H1 (cell line): ENCODE results near the gene CPLANE1. TPM values are rescaled to one million over a fixed set of nuclear protein-coding genes. Genes with fewer than 3 reads are reported as not detected.

Experiments
- CTCF ChIA-PET: fragments of 300-600 bp; sonication (Branson Sonifier 250); formaldehyde crosslinking; loops from one replicate; lab custom pipeline; 2021; ENCODE audit not compliant: partially characterized antibody; lab: Charles Lee
- POLR2A ChIA-PET: fragments of 300-600 bp; sonication (Branson Sonifier 250); formaldehyde crosslinking; loops from one replicate; lab custom pipeline; 2021; ENCODE audit warnings: inconsistent platforms; ENCODE audit not compliant: partially characterized antibody; lab: Charles Lee
- DNase-seq, 2 experiments: peaks; one replicate each; pipeline versions ENCODE4 v3.0.0 to v3.0.0-alpha.2; 2010 to 2022; ENCODE audit warnings: low spot score in 2 of 2, low read depth in 1 of 2, mixed read lengths in 1 of 2
- FAIRE-seq: peaks from 2 replicates; lab custom pipeline; 2011; peaks lifted over from hg19 to GRCh38; lab: Jason Lieb, UNC
- H2AFZ ChIP-seq: 2 replicates; pipeline ENCODE4 v1.8.1; 2012; ENCODE audit warnings: low read length, inconsistent platforms
- H2AK5ac ChIP-seq: 2 replicates; pipeline ENCODE4 v1.6.1; 2013; ENCODE audit warnings: low read depth, low read length
- H2BK120ac ChIP-seq: replicated peaks from 2 replicates; pipeline ENCODE3; 2013; ENCODE audit warnings: low read depth, low read length, inconsistent platforms
- H2BK12ac ChIP-seq: 2 replicates; pipeline ENCODE4 v1.6.1; 2013; ENCODE audit warnings: low read depth, low read length
- H2BK15ac ChIP-seq: 2 replicates; pipeline ENCODE4 v1.6.1; 2013; ENCODE audit warnings: low read length
- H2BK20ac ChIP-seq: 2 replicates; pipeline ENCODE4 v1.6.1; 2013; ENCODE audit warnings: low read length
- H2BK5ac ChIP-seq: 2 replicates; pipeline ENCODE4 v1.6.1; 2013; ENCODE audit warnings: low read depth, low read length
- H3K14ac ChIP-seq: 2 replicates; pipeline ENCODE4 v1.6.1; 2013; ENCODE audit warnings: inconsistent platforms; ENCODE audit not compliant: insufficient read length
- H3K18ac ChIP-seq: 2 replicates; pipeline ENCODE4 v1.6.1; 2013; ENCODE audit warnings: low read length; ENCODE audit errors: extremely low read depth
- H3K23ac ChIP-seq: 2 replicates; pipeline ENCODE4 v1.6.1; 2013; ENCODE audit warnings: inconsistent platforms; ENCODE audit not compliant: insufficient read length
- H3K23me2 ChIP-seq: 2 replicates; pipeline ENCODE4 v1.6.1; 2013; ENCODE audit warnings: low read depth, low read length
- H3K27ac ChIP-seq: 2 replicates; pipeline ENCODE4 v1.6.1; 2011; ENCODE audit warnings: low read depth, low read length, inconsistent platforms
- H3K27me3 ChIP-seq, 4 experiments: replicated peaks in 1 of 4; 1 replicate in 1 of 4; 2 replicates in 3 of 4; pipeline versions ENCODE4 v1.6.1 to v1.8.1; 2011 to 2013; ENCODE audit warnings: low read length in 3 of 4, mild to moderate bottlenecking in 3 of 4, inconsistent platforms in 2 of 4, mixed read lengths in 2 of 4, moderate library complexity in 1 of 4; ENCODE audit not compliant: control insufficient read depth in 3 of 4, insufficient read depth in 3 of 4; ENCODE audit errors: extremely low read depth in 1 of 4
- H3K36me3 ChIP-seq, 4 experiments: 2 replicates each; pipeline versions ENCODE4 v1.6.1 to v1.8.1; 2011 to 2013; ENCODE audit warnings: mild to moderate bottlenecking in 4 of 4, low read length in 3 of 4, moderate library complexity in 2 of 4, control low read depth in 1 of 4, inconsistent platforms in 1 of 4; ENCODE audit not compliant: insufficient read depth in 4 of 4, control insufficient read depth in 2 of 4
- H3K4ac ChIP-seq: replicated peaks from 2 replicates; pipeline ENCODE3; 2013; ENCODE audit warnings: low read length, low read depth, mixed read lengths, inconsistent platforms; ENCODE audit not compliant: insufficient read length
- H3K4me1 ChIP-seq, 4 experiments: replicated peaks in 1 of 4; 1 replicate in 1 of 4; 2 replicates in 3 of 4; pipeline versions ENCODE4 v1.6.1 to v1.8.1; 2011 to 2013; ENCODE audit warnings: low read length in 3 of 4, inconsistent platforms in 2 of 4, mixed read lengths in 1 of 4; ENCODE audit not compliant: insufficient read depth in 4 of 4, control insufficient read depth in 3 of 4
- H3K4me2 ChIP-seq, 2 experiments: 2 replicates each; pipeline versions ENCODE4 v1.6.1 to v1.8.1; 2011 to 2013; ENCODE audit warnings: low read depth in 2 of 2, low read length in 2 of 2, control low read depth in 1 of 2, inconsistent platforms in 1 of 2, mild to moderate bottlenecking in 1 of 2; ENCODE audit not compliant: insufficient read depth in 1 of 2
- H3K4me3 ChIP-seq, 4 experiments: fragments of 200-600, 300-600 bp in 1 of 4; sonication (generic), shearing (Covaris generic), sonication (Bioruptor Twin) in 1 of 4; 2 replicates each; pipeline versions ENCODE4 v1.5.1 to v1.8.1; 2011 to 2016; ENCODE audit warnings: low read length in 4 of 4, low read depth in 3 of 4, control low read depth in 2 of 4, inconsistent platforms in 2 of 4, mild to moderate bottlenecking in 2 of 4, mixed read lengths in 1 of 4, moderate library complexity in 1 of 4; ENCODE audit not compliant: insufficient read depth in 2 of 4; ENCODE audit errors: extremely low read depth in 1 of 4
- H3K56ac ChIP-seq: replicated peaks from 2 replicates; pipeline ENCODE3; 2013; ENCODE audit warnings: low read depth, mild to moderate bottlenecking, mixed read lengths, low read length, inconsistent platforms; ENCODE audit not compliant: insufficient read length
- H3K79me1 ChIP-seq: 2 replicates; pipeline ENCODE4 v1.6.1; 2013; ENCODE audit warnings: low read depth, low read length, control low read depth
- H3K79me2 ChIP-seq, 2 experiments: 2 replicates each; pipeline versions ENCODE4 v1.6.1 to v1.8.1; 2012 to 2013; ENCODE audit warnings: low read length in 2 of 2, mild to moderate bottlenecking in 2 of 2, inconsistent platforms in 1 of 2; ENCODE audit not compliant: insufficient read depth in 2 of 2, control insufficient read depth in 1 of 2
- H3K9ac ChIP-seq, 4 experiments: replicated peaks in 1 of 4; 1 replicate in 1 of 4; 2 replicates in 3 of 4; pipeline versions ENCODE4 v1.6.1 to v1.8.1; 2011 to 2013; ENCODE audit warnings: low read depth in 3 of 4, low read length in 3 of 4, control low read depth in 2 of 4, mild to moderate bottlenecking in 2 of 4, moderate library complexity in 2 of 4, inconsistent platforms in 1 of 4; ENCODE audit errors: extremely low read depth in 1 of 4
- H3K9me3 ChIP-seq, 2 experiments: 2 replicates each; pipeline versions ENCODE4 v1.6.1 to v1.8.1; 2012 to 2013; ENCODE audit warnings: mild to moderate bottlenecking in 2 of 2, moderate library complexity in 2 of 2, control low read depth in 1 of 2, inconsistent platforms in 1 of 2, low read depth in 1 of 2, low read length in 1 of 2, mixed read lengths in 1 of 2; ENCODE audit not compliant: insufficient read depth in 2 of 2
- H4K20me1 ChIP-seq, 2 experiments: replicated peaks in 1 of 2; 2 replicates each; pipeline versions ENCODE3 to v1.8.1; 2011 to 2013; ENCODE audit warnings: inconsistent platforms in 2 of 2, low read length in 2 of 2, mild to moderate bottlenecking in 1 of 2; ENCODE audit not compliant: insufficient read depth in 2 of 2, control insufficient read depth in 1 of 2
- H4K5ac ChIP-seq: 2 replicates; pipeline ENCODE4 v1.6.1; 2013; ENCODE audit warnings: low read length, low read depth, mixed read lengths, inconsistent platforms; ENCODE audit not compliant: insufficient read length
- H4K8ac ChIP-seq: 2 replicates; pipeline ENCODE4 v1.8.0; 2013; ENCODE audit warnings: mild to moderate bottlenecking, moderate library complexity, low read length, inconsistent platforms; ENCODE audit not compliant: insufficient read depth; ENCODE audit errors: extremely low read depth
- H4K91ac ChIP-seq: replicated peaks from 2 replicates; pipeline ENCODE3; 2013; ENCODE audit warnings: low read length, mixed read lengths, inconsistent platforms; ENCODE audit not compliant: insufficient read length
- POU5F1 ChIP-seq: IDR thresholded peaks from 2 replicates; pipeline ENCODE4 v1.6.1; 2011; ENCODE audit warnings: low read depth, mild to moderate bottlenecking, low read length, moderate library complexity
- YY1 ChIP-seq: IDR thresholded peaks from 2 replicates; pipeline ENCODE4 v1.6.1; 2011; ENCODE audit warnings: low read depth, mild to moderate bottlenecking, low read length
- WGBS, 2 experiments: shearing (Covaris generic) in 1 of 2; methylation state at CpG; one replicate each; pipeline versions ENCODE4 v1.1.6 to v1.1.7; 2013 to 2015; ENCODE audit warnings: low lambda C conversion rate in 2 of 2, mixed read lengths in 2 of 2, inconsistent platforms in 1 of 2, low coverage in 1 of 2, missing lambda C conversion rate in 1 of 2; ENCODE audit not compliant: insufficient replicate concordance in 2 of 2, insufficient coverage in 1 of 2, insufficient read length in 1 of 2; ENCODE audit errors: extremely low coverage in 1 of 2, missing lambda C conversion rate in 1 of 2; 5-methylcytosine and 5-hydroxymethylcytosine counted together
- polyA plus RNA-seq, 7 experiments: library from polyadenylated mRNA; depleted of rRNA in 3 of 7; stranded (reverse) in 5 of 7; unstranded in 2 of 7; fragments of >200 nt in 5 of 7; fragments of 200-250 nt in 2 of 7; gene quantifications; 1 replicate in 5 of 7; 2 replicates in 1 of 7; 4 replicates in 1 of 7; pipeline versions ENCODE4 v1.2.1 to v1.2.3, GENCODE V29; 2011 to 2013; ENCODE audit warnings: missing spikeins in 2 of 7, mixed read lengths in 2 of 7
- total RNA-seq: library from RNA; stranded (reverse); fragmentation: NEBNext Ultra II Directional; extraction: Animal tissue kit (Norgen Biotek cat#: 25700); gene quantifications from 2 replicates; pipeline ENCODE4 v1.2.1, GENCODE V29; 2021

The CPLANE1 gene
- total and polyA plus RNA-seq, 2 of the 8 experiments (the other 6 are each of a cell fraction or from before 2014, with no cell fraction given) = 2.2 to 8.8 TPM

DNA sequence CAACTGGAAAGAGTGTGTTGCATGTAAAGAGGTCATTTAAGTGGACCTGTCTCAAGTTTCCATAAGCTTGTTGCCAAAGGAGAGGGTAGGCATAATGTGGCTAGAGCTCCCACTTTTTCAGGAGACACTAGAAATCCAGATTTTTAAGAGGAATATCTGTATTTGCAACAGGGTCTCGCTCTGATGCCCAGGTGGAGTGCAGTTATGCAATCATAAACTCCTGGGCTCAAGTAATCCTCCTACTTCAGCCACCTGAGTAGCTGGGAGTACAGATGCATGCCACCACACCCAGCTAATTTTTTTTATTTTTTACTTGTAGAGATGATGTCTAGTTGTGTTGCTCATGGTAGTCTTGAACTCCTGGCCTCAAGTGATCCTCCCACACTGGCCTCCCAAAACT lies 189.1 kb downstream of the CPLANE1 start:
- H3K9me3 ChIP-seq = no peaks in the 10 kb centered on the region
- H4K5ac ChIP-seq = no peak overlapping the region
- H3K27me3 ChIP-seq = no peaks in the 10 kb centered on the region
- no peak for FAIRE-seq
- H3K27ac ChIP-seq = no peak overlapping the region
- no peak overlapping the region for H2BK12ac ChIP-seq
- H3K9ac ChIP-seq = no peak overlapping the region
- H3K14ac ChIP-seq = no peak overlapping the region
- no peaks in the 10 kb centered on the region for H3K79me1 ChIP-seq
- peaks cover 3 to 38% (median 8%) of the 10 kb centered on the region in 4 experiments; a peak in 6 of 8 replicates for H3K36me3 ChIP-seq
- WGBS, 2 experiments = 93% methylated on average over 1 of the region's 1 CpG; no CpG with 5 or more reads in 1 of the 2 experiments
- no peak overlapping the region for H2BK20ac ChIP-seq
- H3K4me2 ChIP-seq = no peak overlapping the region
- H4K8ac ChIP-seq = no peak overlapping the region
- H2AFZ ChIP-seq = no peak overlapping the region
- H3K23me2 ChIP-seq = no peaks in the 10 kb centered on the region
- H3K4ac ChIP-seq = no peak overlapping the region
- no peak overlapping the region for H3K23ac ChIP-seq
- no peaks in the 10 kb centered on the region for H3K79me2 ChIP-seq
- H2BK5ac ChIP-seq = no peak overlapping the region
- ChIA-PET POLR2A (interaction anchor here (2.1 kb wide), 1 partner anchor 12 kb away, joined by 7 read pairs; no protein-coding TSS in a partner anchor), CTCF (interaction anchor here (1.0 to 1.3 kb wide), 3 partner anchors 49 to 363 kb away, joined by 3 to 4 read pairs (median 3); no protein-coding TSS in a partner anchor)
- H2BK15ac ChIP-seq = no peak overlapping the region
- H3K56ac ChIP-seq = no peak overlapping the region
- no peak overlapping the region for H3K4me3 ChIP-seq
- no peak overlapping the region for H4K91ac ChIP-seq
- no peaks in the 10 kb centered on the region for H4K20me1 ChIP-seq
- no peaks in the 10 kb centered on the region for H3K4me1 ChIP-seq
- no peak for DNase-seq
- H2BK120ac ChIP-seq = no peak overlapping the region
- TF ChIP-seq YY1 (no peak), POU5F1 (no peak)
- H3K18ac ChIP-seq = no peak overlapping the region
- no peak overlapping the region for H2AK5ac ChIP-seq
